SIG-M5 treated with dmso at 0.1 percent for 504 hours (cell line): ENCODE results near the gene USP12.
"Not testable (repeated sequence)": the region's sequence is repeated elsewhere in the genome, so short reads cannot be mapped to it uniquely, and the experiment has no call there.

Experiments used
- DNase-seq: peaks from one replicate; lab custom pipeline; 2025; ENCODE audit not compliant: unreplicated experiment; lab: John Stamatoyannopoulos, UW

USP12 gene

GRCh38 chr13:27151798-27152599 is 19.6 kb downstream of the USP12 start:
- DNase-seq: no peak

- no peak for DNase-seq
These were observed 21.9 kb downstream of the USP12 start for GRCh38 chr13:27149702-27150101.

- DNase-seq: no peak
These were observed 22.7 kb downstream of the USP12 start for GRCh38 chr13:27148900-27149299.

- no peak for DNase-seq
These were observed 24.0 kb downstream of the USP12 start for GRCh38 chr13:27147530-27148170.

GRCh38 chr13:27141746-27142145 is 29.9 kb downstream of the USP12 start:
- no peak for DNase-seq

GRCh38 chr13:27141159-27141558 is 30.5 kb downstream of the USP12 start:
- not testable (repeated sequence) for DNase-seq

- DNase-seq: no peak
These were observed 31.6 kb downstream of the USP12 start for GRCh38 chr13:27140060-27140459.

GRCh38 chr13:27139565-27139964 is 32.0 kb downstream of the USP12 start:
- DNase-seq: no peak

GRCh38 chr13:27138457-27139093 is 33.0 kb downstream of the USP12 start:
- DNase-seq: no peak

GRCh38 chr13:27137759-27138158 is 33.9 kb downstream of the USP12 start:
- no peak for DNase-seq

- no peak for DNase-seq
These were observed 36.6 kb downstream of the USP12 start for GRCh38 chr13:27135023-27135422.

- no peak for DNase-seq
These were observed 37.7 kb downstream of the USP12 start for GRCh38 chr13:27133889-27134288.

- no peak for DNase-seq
These were observed 39.1 kb downstream of the USP12 start for GRCh38 chr13:27132538-27132937.

GRCh38 chr13:27131906-27132305 is 39.7 kb downstream of the USP12 start:
- no peak for DNase-seq

- DNase-seq: no peak
These were observed 40.5 kb downstream of the USP12 start for GRCh38 chr13:27130979-27131623.

GRCh38 chr13:27130223-27130978 is 41.2 kb downstream of the USP12 start:
- DNase-seq: peak; percentile 11

GRCh38 chr13:27128825-27129627 is 42.6 kb downstream of the USP12 start:
- no peak for DNase-seq

- no peak for DNase-seq
These were observed 44.8 kb downstream of the USP12 start for GRCh38 chr13:27126859-27127258.

GRCh38 chr13:27125357-27126282 is 46.0 kb downstream of the USP12 start:
- DNase-seq: no peak
